HG03469 (cell line): ENCODE data around the gene SNAPIN.
"Not testable (repeated sequence)": the region's sequence is repeated elsewhere in the genome, so short reads cannot be mapped to it uniquely, and the experiment has no call there.

Experiments used
- ATAC-seq: cut with Tn5 transposase; IDR thresholded peaks from one replicate; pipeline ENCODE4 v1.9.1; 2021; ENCODE audit warnings: mild to moderate bottlenecking, moderate library complexity, moderate number of reproducible peaks; ENCODE audit not compliant: unreplicated experiment

The SNAPIN gene

DNA sequence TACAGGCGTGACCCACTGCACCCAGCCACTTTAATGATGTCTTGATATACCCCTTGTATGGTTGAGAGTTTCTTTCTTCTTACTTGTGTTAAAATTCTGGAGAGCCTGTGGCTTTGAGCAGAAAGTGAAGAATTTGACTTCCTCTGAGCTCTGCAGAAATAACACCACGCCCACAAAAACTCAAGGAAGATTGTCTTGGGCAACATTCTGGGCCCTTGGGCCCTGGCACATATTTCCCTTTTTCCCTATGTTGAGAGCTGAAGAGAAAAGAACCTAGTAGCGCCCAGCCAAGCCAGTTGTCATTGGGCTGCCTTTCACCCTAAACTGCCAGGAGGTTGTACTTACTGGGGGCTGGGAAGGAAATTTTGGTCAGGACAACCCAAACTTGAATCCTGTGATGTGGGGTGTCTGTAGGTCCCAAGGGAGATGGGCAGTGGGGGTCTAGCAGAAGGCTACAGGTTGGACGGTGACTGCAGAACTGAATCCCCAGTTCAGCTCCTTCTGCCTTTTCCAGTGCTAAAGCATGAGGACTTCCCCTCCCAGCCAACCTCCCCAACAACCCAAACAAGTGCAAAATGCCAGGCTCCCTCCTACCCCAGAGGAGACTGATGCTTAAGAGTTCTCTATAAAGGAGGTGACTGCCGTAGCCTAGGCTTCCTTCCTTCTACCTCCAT is 11.7 kb upstream of the SNAPIN start:
- ATAC-seq = no peak

GRCh38 chr1:153647346-153647714 is 11.2 kb upstream of the SNAPIN start:
- ATAC-seq = no peak

GRCh38 chr1:153648000-153648643 is 10.4 kb upstream of the SNAPIN start:
- ATAC-seq = no peak

- ATAC-seq = no peak
These were observed 9.2 kb upstream of the SNAPIN start for GRCh38 chr1:153649137-153649862.

DNA sequence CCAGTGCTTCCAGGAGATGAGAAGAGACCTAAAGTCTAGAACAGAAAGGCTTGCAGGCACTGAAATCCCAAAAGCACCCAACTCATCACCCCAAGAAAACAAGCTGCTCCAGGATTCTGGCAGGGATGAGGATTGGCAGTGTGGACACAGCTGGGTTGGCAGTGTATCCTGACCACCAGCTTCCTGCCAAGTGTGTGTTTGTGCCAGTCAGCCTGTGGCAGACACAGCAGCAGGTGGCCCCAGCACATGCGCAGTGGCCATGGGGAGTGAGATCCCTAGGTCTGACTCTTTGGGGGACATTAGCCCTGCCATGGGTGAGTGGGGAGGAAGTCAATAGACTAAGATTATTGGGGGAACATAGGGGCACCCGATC is 8.7 kb upstream of the SNAPIN start:
- ATAC-seq = no peak

GRCh38 chr1:153651771-153652170 is 6.7 kb upstream of the SNAPIN start:
- no peak for ATAC-seq

DNA sequence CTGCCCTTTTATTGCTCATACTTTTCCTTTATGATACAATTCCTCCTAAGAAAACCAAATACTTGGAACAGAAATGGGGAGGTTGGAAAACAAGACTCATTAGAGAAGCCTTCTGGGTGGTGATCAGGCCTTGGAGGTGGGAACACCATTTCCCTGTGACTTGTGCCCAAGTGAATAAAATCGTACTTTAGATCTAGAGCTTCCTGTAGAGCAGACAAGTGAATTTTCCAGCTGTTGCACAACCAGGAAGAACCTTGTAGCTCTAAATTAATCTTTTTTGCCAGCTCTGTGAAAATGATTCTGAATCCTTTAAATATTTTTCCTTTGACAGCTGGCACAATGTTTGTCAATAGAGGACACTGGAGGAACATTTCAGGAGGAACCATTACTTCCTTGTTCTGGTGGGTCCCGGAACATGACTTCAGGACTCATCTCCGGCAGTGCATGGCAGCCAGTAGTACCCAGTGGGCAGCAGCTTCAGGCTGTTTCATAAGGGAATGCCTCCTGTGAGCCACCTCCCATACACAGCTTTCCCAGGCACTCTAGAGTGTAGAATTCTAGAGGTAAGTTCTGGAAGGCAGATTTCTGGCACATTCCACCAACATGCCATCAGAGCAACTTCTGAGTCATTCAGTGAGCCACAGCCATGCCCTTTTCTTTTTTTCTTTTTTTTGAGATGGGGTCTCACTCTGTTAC is 5.5 kb upstream of the SNAPIN start:
- ATAC-seq = no peak

- ATAC-seq = no peak
These were observed 3.2 kb upstream of the SNAPIN start for GRCh38 chr1:153655333-153655732.

DNA sequence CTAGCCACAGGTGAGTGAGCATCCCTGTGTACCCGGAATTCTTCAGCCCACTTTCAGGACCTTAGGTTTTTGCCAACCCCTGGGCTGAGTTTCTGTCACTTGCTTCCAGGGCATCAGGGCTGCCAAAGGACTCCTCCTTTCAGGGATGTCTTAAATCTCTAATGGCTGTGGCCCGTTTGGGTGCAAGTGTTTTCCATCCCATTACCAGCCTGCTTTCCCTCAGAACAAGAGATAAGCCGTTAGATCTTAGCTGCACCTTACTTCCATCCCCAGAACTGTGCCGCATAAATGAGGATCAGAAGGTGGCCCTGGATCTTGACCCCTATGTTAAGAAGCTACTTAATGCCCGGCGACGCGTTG is 652 bp downstream of the SNAPIN start:
- peak; percentile 7 for ATAC-seq

DNA sequence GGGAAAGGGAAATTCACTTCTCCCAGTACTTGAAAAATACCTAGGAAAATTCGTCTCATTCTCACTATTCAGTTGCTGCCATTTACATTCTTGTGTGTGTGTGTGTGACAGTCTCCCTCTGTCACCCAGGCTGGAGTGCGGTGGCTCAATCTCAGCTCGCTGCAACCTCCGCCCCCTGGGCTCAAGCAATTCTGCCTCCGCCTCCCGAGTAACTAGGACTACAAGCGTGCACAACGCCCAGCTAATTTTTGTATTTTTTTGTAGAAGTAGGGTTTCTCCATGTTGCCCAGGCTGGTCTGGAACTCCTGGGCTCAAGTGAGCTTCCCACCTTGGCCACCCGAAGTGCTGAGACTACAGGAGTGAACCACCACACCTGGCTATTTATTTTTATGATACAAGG is 1.2 kb downstream of the SNAPIN start:
- no peak for ATAC-seq

GRCh38 chr1:153661111-153661708 is 2.7 kb downstream of the SNAPIN start:
- no peak for ATAC-seq

DNA sequence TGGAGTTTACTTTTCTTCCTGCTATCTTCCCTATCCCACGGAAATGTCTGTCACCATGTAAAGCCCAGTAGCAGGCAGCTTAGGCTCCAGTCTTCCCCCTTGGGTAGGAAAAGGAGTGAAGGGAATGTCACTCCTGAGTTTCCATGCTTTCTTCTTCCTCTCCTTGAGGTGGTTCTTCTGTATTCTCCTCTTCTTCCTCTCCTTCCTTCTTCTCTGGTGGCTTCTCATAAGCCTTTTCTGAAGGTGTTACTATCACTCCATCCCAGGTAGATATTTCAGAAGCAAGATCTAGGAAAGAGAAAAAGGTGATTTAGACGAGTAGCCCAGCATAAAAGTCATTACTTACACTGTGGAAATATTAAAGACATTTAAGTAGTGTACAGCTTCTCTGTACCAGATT is 3.8 kb downstream of the SNAPIN start:
- ATAC-seq = no peak

DNA sequence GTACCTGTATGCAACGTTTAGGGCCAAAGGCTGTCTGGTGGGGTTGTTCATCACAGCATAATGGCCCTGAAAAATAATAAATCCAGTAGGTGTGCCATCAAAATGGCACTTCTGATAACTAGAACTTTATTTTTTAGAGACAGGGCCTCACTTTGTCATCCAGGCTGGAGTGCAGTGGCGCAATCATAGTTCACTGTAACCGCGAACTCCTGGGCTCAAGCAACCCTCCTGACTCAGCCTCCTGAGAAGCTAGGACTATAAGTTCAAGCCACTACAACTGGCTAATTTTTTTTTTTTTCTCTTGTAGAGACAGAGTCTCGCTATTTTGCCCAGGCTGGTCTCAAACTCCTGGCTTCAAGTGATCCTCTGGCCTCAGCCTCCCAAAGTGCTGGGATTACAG is 4.7 kb downstream of the SNAPIN start:
- no peak for ATAC-seq

DNA sequence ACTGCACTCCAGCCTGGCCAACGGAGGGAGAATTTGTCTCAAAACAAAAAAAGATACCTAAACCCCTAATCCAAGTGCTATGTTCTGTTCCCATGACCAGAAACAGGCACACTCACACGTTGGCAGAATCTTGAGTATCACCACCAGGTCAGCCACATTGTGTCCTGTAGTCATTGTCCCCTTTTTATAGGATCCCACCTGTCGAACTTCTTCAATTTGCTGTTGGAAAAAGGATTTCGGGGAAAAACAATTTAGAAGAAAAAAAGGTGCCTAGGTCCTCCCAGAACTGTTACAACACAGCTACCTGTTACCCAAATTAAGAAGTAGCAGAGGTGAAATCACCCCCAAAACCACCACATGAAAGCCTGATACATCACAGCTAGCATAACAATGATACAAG is 8.9 kb downstream of the SNAPIN start:
- no peak for ATAC-seq

GRCh38 chr1:153668672-153669071 is 10.2 kb downstream of the SNAPIN start:
- not testable (repeated sequence) for ATAC-seq

- no peak for ATAC-seq
These were observed 11.1 kb downstream of the SNAPIN start for GRCh38 chr1:153669606-153670005.

DNA sequence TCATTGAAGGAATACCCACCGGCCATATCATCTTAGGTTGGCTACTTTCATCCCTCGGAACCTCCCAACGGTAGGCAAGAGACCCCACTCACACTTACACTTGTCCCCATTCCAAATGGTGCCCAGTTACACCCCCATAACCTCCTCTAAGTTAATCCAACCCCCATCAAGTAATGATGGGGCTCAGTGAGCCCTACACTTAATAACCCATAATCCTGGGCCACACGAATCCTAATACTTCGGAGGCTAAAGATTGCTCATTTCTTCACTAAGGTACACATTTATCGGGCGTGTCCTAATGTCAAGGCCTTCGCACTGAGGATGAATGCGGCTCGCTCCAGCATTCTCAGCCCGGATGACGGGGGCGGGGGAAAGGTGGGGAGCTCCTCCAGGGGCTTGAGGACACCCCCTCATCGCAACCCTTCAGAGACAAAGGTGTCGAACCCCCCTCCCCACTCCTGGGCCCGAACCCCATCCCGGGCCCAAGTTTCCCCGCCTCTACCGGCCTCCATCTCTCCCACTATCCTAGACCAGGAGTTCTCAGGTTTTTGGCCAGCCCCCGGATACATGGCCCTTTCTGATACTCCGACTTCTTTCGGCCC is 11.9 kb downstream of the SNAPIN start:
- ATAC-seq = no peak

- ATAC-seq = peak; percentile 83
These were observed 12.5 kb downstream of the SNAPIN start, which contains the start of gene ILF2 for GRCh38 chr1:153670859-153671627. ILF2 (minus strand) TSS chr1:153670993; CDS start chr1:153670922, 71 bp downstream.

DNA sequence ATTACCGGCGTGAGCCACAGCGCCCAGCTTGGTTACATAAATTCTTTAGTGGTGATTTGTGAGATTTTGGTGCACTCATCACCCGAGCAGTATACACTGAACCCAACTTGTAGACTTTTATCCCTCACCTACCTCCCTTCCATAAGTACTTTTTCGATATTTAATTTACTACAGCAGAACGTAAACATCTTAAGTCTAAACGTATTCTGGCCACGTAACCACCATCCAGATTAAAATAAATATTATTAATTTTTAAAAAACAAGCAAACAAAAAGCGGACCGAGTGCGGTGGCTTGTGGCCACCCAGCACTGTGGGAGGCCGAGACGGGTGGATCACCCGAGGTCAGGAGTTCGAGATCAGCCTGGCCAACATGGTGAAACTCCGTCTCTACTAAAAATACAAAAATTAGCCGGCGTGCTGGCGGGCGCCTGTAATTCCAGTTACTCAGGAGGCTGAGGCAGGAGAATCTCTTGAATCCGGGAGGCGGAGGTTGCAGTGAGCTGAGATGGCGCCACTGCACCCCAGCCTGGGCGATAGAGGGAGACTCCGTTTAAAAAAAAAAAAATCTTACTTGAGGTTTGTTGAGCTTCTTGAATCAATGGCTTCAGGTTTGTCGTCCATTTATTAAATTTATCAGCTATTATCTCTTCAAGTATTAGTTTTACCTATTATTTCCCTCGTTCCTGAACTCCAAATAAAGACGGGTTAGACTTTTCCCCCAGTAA is 13.3 kb downstream of the SNAPIN start:
- ATAC-seq = not testable (repeated sequence)
